H9 (cell line): ENCODE data around the gene WDR7. TPM values are rescaled to one million over a fixed set of nuclear protein-coding genes. Genes with fewer than 3 reads are reported as not detected.

Source experiments
- DNase-seq: peaks from one replicate; pipeline ENCODE4 v3.0.0-alpha.2; 2017
- H2AFZ ChIP-seq: one replicate; pipeline ENCODE4 v1.6.1; 2013; ENCODE audit warnings: mild to moderate bottlenecking, low read length, control low read depth, moderate library complexity
- H2AK5ac ChIP-seq: 2 replicates; pipeline ENCODE4 v1.6.1; 2013; ENCODE audit warnings: low read length, control low read depth, mixed read lengths; ENCODE audit not compliant: insufficient read length
- H2BK120ac ChIP-seq: one replicate; pipeline ENCODE4 v1.6.1; 2013; ENCODE audit warnings: low read depth, mild to moderate bottlenecking, low read length, control low read depth, inconsistent platforms; ENCODE audit not compliant: poor library complexity, severe bottlenecking
- H2BK12ac ChIP-seq: 2 replicates; pipeline ENCODE4 v1.6.1; 2013; ENCODE audit warnings: low read length, control low read depth, mixed read lengths, low read depth; ENCODE audit not compliant: insufficient read length
- H2BK15ac ChIP-seq: 2 replicates; pipeline ENCODE4 v1.6.1; 2013; ENCODE audit warnings: low read depth, low read length, control low read depth
- H2BK20ac ChIP-seq: one replicate; pipeline ENCODE4 v1.6.1; 2013; ENCODE audit warnings: low read depth, mild to moderate bottlenecking, low read length, control low read depth, inconsistent platforms; ENCODE audit not compliant: poor library complexity, severe bottlenecking
- H2BK5ac ChIP-seq: 2 replicates; pipeline ENCODE4 v1.6.1; 2013; ENCODE audit warnings: low read length, control low read depth, mixed read lengths; ENCODE audit not compliant: insufficient read length
- H3K14ac ChIP-seq: 2 replicates; pipeline ENCODE4 v1.6.1; 2013; ENCODE audit warnings: low read length, control low read depth; ENCODE audit not compliant: insufficient read depth
- H3K18ac ChIP-seq: 2 replicates; pipeline ENCODE4 v1.6.1; 2013; ENCODE audit warnings: low read depth, mild to moderate bottlenecking, mixed read lengths, low read length, control low read depth; ENCODE audit not compliant: insufficient read length
- H3K23ac ChIP-seq: 2 replicates; pipeline ENCODE4 v1.6.1; 2013; ENCODE audit warnings: low read length, control low read depth, mixed read lengths, low read depth; ENCODE audit not compliant: insufficient read length
- H3K23me2 ChIP-seq: 2 replicates; pipeline ENCODE4 v1.6.1; 2013; ENCODE audit warnings: low read depth, mild to moderate bottlenecking, mixed read lengths, low read length, control low read depth; ENCODE audit not compliant: insufficient read length, poor library complexity, severe bottlenecking
- H3K27ac ChIP-seq: 2 replicates; pipeline ENCODE4 v1.5.1; 2013; ENCODE audit warnings: low read length, control low read depth, mixed read lengths, low read depth; ENCODE audit not compliant: insufficient read length
- H3K27me3 ChIP-seq: 2 replicates; pipeline ENCODE4 v1.6.1; 2013; ENCODE audit warnings: low read length, control low read depth, inconsistent platforms; ENCODE audit not compliant: insufficient read depth
- H3K4ac ChIP-seq: 2 replicates; pipeline ENCODE4 v1.6.1; 2013; ENCODE audit warnings: low read depth, mild to moderate bottlenecking, control low read depth, inconsistent platforms, low read length, moderate library complexity
- H3K4me1 ChIP-seq: 2 replicates; pipeline ENCODE4 v1.6.1; 2013; ENCODE audit warnings: low read length, control low read depth, inconsistent platforms; ENCODE audit not compliant: insufficient read depth
- H3K4me2 ChIP-seq: 2 replicates; pipeline ENCODE4 v1.6.1; 2013; ENCODE audit warnings: low read length, control low read depth, mixed read lengths; ENCODE audit not compliant: insufficient read length, insufficient read depth
- H3K56ac ChIP-seq: 2 replicates; pipeline ENCODE4 v1.6.1; 2013; ENCODE audit warnings: low read depth, mild to moderate bottlenecking, mixed read lengths, low read length, control low read depth; ENCODE audit not compliant: insufficient read length
- H3K79me1 ChIP-seq: 2 replicates; pipeline ENCODE4 v1.6.1; 2013; ENCODE audit warnings: low read depth, mild to moderate bottlenecking, moderate library complexity, low read length, control low read depth, inconsistent platforms; ENCODE audit not compliant: insufficient read depth, poor library complexity, severe bottlenecking
- H3K79me2 ChIP-seq: 2 replicates; pipeline ENCODE4 v1.6.1; 2013; ENCODE audit warnings: low read length, control low read depth, inconsistent platforms; ENCODE audit not compliant: insufficient read depth
- H3K9ac ChIP-seq: 2 replicates; pipeline ENCODE4 v1.6.1; 2013; ENCODE audit warnings: low read length, control low read depth, mixed read lengths; ENCODE audit not compliant: insufficient read length; ENCODE audit errors: extremely low read depth
- H3K9me3 ChIP-seq: one replicate; pipeline ENCODE4 v1.6.1; 2013; ENCODE audit warnings: low read depth, low read length, inconsistent platforms; ENCODE audit not compliant: control insufficient read depth
- H3T11ph ChIP-seq: one replicate; pipeline ENCODE4 v1.6.1; 2013; ENCODE audit warnings: mild to moderate bottlenecking, low read length, control low read depth, inconsistent platforms
- H4K20me1 ChIP-seq: one replicate; pipeline ENCODE4 v1.6.1; 2013; ENCODE audit not compliant: control insufficient read depth, insufficient read length, insufficient read depth
- H4K5ac ChIP-seq: 2 replicates; pipeline ENCODE4 v1.6.1; 2013; ENCODE audit warnings: low read depth, mild to moderate bottlenecking, mixed read lengths, low read length, control low read depth; ENCODE audit not compliant: insufficient read length
- H4K8ac ChIP-seq: replicated peaks from 2 replicates; pipeline ENCODE4 v1.6.1; 2013; ENCODE audit warnings: low read length, control low read depth, mixed read lengths, low read depth; ENCODE audit not compliant: insufficient read length
- H4K91ac ChIP-seq: 2 replicates; pipeline ENCODE4 v1.6.1; 2013; ENCODE audit warnings: low read depth, mild to moderate bottlenecking, moderate library complexity, mixed read lengths, low read length, control low read depth; ENCODE audit not compliant: insufficient read length
- H3K27ac Mint-ChIP-seq, 3 experiments: 2 replicates in 2 of 3; 3 replicates in 1 of 3; pipeline ENCODE4 v1.8.0; 2020 to 2021; ENCODE audit warnings: mixed read lengths in 3 of 3, mild to moderate bottlenecking in 1 of 3, moderate library complexity in 1 of 3
- H3K27me3 Mint-ChIP-seq: 2 replicates; pipeline ENCODE4 v1.8.0; 2021; ENCODE audit warnings: low read depth, mild to moderate bottlenecking, moderate library complexity, mixed read lengths
- H3K36me3 Mint-ChIP-seq, 3 experiments: 2 replicates in 2 of 3; 3 replicates in 1 of 3; pipeline ENCODE4 v1.8.0; 2020 to 2021; ENCODE audit warnings: low read depth in 3 of 3, mixed read lengths in 3 of 3; ENCODE audit not compliant: insufficient read depth in 1 of 3
- H3K4me1 Mint-ChIP-seq, 2 experiments: 2 replicates each; pipeline ENCODE4 v1.8.0; 2020; ENCODE audit warnings: mixed read lengths in 2 of 2
- H3K4me3 Mint-ChIP-seq, 2 experiments: 2 replicates in 1 of 2; 3 replicates in 1 of 2; pipeline ENCODE4 v1.8.0; 2020 to 2021; ENCODE audit warnings: mild to moderate bottlenecking in 2 of 2, mixed read lengths in 2 of 2, moderate library complexity in 1 of 2
- H3K9me3 Mint-ChIP-seq, 2 experiments: 2 replicates in 1 of 2; 3 replicates in 1 of 2; pipeline ENCODE4 v1.8.0; 2020; ENCODE audit warnings: mild to moderate bottlenecking in 2 of 2, mixed read lengths in 2 of 2, moderate library complexity in 1 of 2
- CTCF ChIP-seq: fragments of 200-600 bp; sonication (generic); conservative IDR thresholded peaks from 3 replicates; pipeline ENCODE4 v1.8.0; 2021; ENCODE audit warnings: antibody characterized with exemption, mild to moderate bottlenecking
- WGBS: extraction: QIAGEN DNeasy Blood & Tissue Kit; methylation state at CpG from one replicate; pipeline ENCODE4 v1.1.7; 2013; ENCODE audit warnings: missing lambda C conversion rate, low lambda C conversion rate, mixed read lengths; ENCODE audit not compliant: insufficient read length; ENCODE audit errors: extremely low coverage; 5-methylcytosine and 5-hydroxymethylcytosine counted together
- total RNA-seq: library from RNA; stranded (reverse); gene quantifications from 2 replicates; pipeline ENCODE4 v1.2.1, GENCODE V29; 2021

Gene WDR7
- total RNA-seq, 1 experiment from 2014 or later = 14.8 TPM

DNA sequence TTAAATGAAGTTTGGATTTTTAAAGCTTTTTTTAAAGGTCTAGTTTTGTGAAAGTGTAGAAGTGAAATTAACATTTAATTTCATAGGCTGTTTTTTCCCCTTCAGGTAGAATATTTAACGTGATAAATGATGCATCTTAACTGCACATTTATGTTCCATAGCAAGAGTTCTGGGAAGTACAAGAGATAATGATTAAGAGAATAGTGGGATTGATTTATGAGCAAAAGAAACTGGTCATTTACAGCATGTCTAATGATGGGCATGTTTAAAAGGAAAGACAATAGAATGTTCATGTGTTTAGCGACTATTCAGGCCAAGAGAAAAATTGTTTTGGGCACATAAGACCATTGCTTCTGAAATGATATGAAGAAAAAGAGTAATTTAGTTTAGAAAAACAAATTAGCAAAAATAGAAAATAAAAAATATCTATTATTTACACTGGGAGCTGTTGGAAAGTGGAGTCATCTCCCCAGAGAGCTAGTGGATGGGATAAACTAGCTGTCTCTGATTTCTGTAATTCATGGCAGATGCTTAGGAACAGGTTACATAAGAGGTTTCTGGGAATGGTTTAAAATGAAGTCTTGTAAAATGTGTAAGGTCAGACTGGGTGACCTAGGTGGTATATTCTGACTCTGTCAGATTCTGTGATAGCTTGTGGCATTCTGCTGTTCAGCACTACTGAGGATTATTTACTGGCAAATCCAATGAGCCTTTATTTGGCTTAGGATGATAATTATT is 60.7 kb downstream of the WDR7 start:
- Histone ChIP-seq H3K4me2 (no peak overlapping the region), H2BK20ac (no peak overlapping the region), H3K14ac (no peak overlapping the region), H2AFZ (no peak overlapping the region), H2BK120ac (no peak overlapping the region), H2BK12ac (no peak overlapping the region), H3K56ac (no peak overlapping the region), H4K91ac (no peak overlapping the region), H2BK15ac (no peak overlapping the region), H3K27me3 (no peaks in the 10 kb centered on the region), H3K18ac (no peak overlapping the region), H3T11ph (no peak overlapping the region), H4K8ac (no peak overlapping the region), H3K9ac (no peak overlapping the region), H4K5ac (no peak overlapping the region), H2BK5ac (no peak overlapping the region), H3K27ac (no peak overlapping the region), H3K79me1 (no peaks in the 10 kb centered on the region), H3K9me3 (no peaks in the 10 kb centered on the region), H3K4ac (no peak overlapping the region), H3K23me2 (no peaks in the 10 kb centered on the region), H3K23ac (no peak overlapping the region), H3K79me2 (no peaks in the 10 kb centered on the region), H3K4me1 (no peaks in the 10 kb centered on the region), H2AK5ac (no peak overlapping the region), H4K20me1 (no peaks in the 10 kb centered on the region)
- Mint-ChIP-seq H3K36me3 (no peaks in the 10 kb centered on the region), H3K4me3 (no peak overlapping the region), H3K27ac (no peak overlapping the region), H3K9me3 (no peaks in the 10 kb centered on the region), H3K27me3 (no peaks in the 10 kb centered on the region), H3K4me1 (peaks cover 6 to 10% of the 10 kb centered on the region in 2 experiments)
- no CpG with 5 or more reads among the region's 2 CpGs for WGBS
- TF ChIP-seq CTCF = no peak
- no peak for DNase-seq
